ENCODE results near the gene TLX1.
"Not testable (repeated sequence)": the region's sequence is repeated elsewhere in the genome, so short reads cannot be mapped to it uniquely, and the experiment has no call there.

TLX1 gene

DNA sequence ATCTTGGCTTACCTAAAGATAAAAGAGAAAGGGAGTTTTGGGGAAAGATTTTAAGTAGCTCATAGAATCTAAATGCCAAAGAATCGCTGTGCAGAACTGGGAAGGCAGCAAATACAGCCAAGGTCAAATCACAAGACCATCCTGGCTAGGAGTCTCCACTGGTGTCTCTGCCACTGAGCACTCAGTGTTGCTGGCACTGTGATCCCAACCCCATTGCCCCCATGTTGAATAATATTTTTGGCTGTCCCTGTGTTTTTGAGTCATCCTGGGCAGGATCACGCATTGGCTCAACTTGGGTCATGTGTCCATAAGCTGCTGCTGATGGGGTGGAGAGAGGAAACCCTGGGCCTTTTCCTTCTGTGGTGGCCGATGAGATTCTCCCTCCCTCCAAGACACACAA is 21.2 kb downstream of the TLX1 start:
- DNase-seq: no peak

DNA sequence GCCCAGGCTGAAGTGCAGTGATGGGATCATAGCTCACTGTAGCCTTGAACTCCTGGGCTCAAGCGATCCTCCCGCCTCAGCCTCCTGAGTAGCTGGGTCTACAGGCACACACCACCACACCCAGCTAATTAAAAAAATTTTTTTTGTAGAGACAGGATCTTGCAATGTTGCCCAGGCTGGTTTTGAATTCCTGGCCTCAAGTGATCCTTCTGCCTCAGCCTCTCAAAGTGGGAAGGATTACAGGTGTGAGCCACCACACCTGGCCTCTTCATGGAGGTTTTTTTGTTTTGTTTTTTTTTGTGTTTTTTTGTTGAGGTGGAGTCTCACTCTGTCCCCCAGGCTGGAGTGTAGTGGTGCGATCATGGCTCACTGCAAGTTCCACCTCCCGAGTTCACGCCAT is 23.4 kb downstream of the TLX1 start:
- not testable (repeated sequence) for DNase-seq

DNA sequence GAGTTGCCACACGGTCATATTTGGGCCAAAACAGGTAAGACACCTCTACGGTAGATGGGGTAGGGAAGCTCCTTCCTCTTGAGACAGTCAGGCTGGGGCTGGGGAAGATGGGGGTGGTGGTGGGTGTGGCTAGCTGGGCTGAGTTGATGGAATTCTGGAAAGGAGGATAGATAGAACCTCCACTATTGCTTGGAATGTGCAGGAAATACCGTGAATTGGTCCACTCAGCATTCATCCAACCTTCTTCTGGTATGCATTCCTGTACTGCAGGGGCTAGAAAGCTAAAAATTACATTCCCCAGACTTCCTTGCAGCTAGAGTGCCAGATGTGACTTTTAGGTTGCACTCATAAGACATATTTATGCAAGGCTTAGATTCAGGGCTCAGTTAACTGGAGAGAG is 24.8 kb downstream of the TLX1 start:
- no peak for DNase-seq

DNA sequence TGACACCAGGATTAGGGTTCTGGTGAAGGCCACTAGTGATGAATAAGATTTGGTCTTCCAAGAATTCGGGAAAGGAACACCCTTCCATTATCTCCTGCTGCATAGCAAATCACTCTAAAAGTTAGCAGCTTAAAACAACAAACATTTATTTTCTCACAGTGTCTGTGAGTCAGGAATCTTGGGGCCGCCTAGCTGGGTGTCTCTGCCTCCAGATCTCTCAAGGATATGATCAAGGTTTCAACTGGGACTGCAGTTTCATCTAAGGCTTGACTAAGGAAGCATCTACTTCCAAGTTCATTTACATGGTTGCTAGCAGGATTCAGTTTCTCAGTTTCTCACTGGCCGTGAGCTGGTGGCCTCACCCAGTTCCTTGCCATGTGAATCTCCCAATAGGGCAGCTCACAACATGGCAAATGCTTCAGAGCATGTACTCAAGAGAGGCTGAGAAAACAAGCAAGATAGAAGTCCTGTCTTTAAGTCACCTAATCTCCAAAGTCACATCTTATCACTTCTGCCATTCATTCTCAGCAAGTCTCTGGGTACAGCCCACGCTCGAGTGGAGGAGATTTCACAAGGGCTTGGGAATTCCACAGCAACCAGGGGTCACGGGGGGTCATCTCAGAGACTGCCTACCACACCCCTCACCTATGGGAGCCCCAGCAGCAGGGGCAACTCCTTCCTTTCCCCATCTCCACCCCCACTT is 26.8 kb downstream of the TLX1 start:
- no peak for DNase-seq

DNA sequence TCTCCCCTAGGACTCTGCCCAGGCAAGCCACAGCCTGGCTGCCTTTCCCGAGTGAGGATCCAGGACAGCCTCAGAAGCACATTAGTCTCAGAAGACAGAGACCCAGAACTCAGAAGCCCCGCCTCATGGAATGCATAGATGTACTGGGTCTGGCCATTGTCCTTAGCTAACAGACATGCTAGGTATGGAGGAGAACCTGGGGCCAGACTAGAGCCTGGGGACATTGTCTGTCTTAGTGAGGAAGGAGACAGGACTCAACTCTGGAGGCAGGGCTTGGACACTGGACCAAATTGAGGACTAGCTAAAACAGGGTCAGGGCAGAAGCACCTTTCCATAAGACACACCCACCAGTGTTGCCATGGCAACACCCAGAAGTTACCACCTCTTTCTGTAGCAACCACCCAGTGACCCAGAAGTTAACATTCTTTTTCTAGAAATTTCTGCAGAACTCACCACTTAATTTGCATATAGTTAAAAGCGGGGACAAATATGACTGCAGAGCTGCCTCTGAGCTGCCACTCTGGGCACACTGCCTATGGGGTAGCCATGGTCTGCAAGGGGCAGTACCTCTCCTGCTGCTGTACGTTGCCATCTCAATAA is 27.5 kb downstream of the TLX1 start:
- no peak for DNase-seq

DNA sequence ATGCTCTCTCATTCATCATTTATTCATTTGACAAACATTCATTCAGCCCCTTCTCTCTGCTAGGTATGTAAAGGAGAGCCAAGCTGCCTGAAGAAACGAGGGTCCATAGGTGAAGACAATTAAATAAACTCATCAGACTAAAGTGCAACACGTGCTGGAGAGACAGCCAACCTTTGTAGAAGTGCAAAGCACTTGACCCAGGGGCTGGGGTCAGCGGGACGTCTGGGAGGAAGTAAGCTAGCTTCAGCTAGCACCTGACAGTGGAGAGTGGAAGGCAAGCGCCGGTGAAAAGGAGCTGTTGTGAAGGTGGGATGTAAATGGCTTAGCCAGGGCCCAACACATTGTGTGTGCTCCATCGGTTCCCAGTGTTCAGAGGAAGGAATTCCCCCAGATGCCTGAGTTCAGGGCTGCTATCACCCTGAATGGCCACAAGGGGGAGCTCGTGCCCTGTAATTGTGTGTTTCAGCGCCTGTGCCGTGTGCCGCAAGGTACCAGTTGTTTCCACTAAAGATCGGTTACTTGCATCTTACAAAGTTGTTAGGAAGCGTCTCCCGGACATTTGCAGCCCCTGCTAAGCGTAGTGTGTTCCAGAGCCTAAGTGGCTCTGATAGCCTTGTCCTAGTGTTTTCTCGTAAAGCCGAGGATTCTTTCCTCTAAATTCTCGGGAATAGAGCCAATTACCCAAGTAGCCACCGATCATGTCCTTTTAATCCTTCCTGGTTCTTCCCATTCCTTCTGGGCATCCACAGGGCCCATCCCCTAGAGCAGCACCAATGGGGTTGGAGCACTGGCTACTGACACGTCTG is 30.6 kb downstream of the TLX1 start:
- peak; percentile 76 to 82 (median 80) for DNase-seq

DNA sequence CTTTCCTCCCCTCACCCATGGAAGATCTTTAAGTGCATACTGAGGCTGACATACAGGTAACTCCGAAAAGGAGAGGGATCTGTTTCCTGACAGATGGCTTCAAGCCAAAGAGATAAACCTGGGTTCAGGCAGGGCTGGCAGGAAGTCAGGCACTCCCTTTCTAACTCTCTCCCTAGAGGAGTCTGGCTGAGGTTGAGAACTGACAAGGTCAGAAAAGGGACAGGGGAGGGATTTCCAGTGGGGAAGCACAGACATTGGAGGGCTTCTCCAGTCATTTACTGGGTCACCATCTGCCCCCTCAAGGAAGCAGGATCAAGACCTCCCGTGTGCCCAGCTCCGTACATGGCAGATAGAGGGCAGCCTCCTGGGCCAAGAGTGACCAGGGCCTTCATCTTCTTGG is 31.6 kb downstream of the TLX1 start:
- no peak for DNase-seq

DNA sequence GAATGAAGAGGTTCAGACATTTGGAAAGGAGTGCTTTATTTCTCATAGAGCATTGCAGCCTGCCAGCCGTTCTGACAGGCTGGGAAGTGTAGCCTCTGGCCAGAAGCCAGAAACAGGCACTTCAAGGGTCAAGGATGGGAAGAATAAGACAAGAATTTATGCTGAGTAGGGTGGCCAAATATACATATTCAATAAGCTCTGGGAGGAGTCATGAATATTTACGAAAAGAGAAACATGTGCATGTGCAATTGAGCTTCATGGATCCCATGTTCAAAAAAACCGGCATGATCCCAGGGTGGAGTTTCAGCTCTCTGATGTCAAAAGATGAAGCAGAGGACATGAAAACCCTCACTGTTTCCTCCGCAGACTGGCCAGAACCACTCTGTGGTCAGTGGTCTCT is 32.9 kb downstream of the TLX1 start:
- no peak for DNase-seq

DNA sequence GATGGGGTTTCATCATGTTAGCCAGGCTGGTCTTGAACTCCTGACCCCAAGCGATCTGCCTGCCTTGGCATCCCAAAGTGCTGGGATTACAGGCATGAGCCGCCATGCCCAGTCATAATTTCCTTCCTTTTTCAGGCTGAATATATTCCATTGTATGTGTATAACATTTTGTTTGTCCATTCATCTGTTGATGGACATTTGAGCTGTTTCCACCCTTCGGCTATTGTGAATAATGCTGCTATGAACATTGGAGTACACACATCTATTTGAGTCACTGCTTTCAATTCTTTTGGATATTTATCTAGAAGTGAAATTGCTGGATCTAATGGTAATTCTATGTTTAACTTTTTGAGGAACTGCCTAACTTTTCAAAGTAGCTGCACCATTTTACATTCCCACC is 34.6 kb downstream of the TLX1 start:
- no peak for DNase-seq

DNA sequence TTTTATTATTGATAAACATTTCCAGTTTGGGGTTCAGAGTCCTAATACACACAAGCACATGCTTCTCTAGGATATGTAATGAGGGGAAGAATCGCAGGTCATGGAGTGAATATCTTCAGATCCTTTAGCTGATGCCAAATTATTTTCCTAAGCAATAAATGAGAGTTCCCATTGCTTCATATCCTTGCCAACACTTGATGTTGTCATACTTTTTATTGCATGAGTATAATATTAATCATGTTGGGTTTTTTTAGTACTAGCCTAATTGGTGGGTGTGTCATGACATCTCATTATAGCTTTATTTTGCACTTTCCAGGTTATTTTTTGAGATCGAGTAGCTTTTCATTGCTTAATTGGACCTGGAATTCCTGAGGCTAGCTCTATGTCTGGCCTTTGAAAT is 35.3 kb downstream of the TLX1 start:
- no peak for DNase-seq

DNA sequence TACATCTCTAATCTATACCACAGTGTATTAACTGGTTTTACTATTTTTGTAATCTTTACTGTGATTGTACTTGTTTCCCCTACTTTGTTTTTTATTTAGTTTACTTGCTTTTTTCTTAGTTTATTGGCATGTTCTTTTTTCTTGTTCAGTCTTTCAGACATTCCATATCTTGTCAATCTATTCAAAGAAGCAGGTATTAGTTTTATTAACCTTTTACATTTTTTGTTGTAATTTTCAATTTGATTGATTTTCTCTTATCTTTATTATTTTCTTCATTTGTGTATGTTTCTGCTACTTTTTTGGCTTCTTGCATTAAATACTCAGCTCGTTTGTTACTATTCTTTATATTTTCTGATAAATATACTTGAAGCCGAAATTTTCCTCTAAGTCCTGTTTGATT is 41.6 kb downstream of the TLX1 start:
- DNase-seq: no peak

DNA sequence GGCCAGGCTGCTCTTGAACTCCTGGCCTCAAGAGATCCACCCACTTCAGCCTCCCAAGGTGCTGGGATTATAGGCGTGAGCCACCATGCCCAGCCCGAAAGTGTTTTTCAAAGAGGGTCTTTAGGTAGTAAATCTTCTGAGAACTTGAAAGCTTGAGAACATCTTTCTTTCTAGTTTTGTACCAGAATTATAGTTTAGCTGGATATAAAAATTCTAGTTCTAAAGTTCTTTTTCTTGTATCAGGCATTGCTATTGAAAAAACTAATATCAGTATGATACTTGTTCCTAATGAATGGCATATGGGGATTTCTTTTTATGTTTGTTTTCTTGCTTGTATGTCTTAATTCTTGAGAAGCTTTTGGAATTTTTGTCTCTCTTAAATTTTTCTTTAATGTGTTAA is 43.2 kb downstream of the TLX1 start:
- DNase-seq: no peak

DNA sequence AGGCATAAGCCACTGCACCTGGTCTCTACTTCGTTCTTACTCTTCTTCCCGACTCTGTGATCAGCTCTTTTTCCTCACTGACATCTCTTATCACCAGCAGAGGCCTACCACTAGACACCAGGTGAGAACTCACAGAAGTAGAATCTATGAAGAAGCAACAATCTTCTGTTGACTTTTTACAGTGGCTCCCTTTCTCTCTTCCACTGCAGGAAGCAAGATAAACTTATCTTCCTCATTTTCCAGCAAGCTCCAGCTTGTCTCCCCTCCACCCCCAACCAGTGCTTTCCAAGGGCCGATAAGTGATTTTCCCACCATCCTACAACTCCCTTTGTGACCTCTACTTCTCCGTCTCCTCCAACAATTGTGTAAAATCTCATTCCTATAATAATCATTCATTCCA is 45.5 kb downstream of the TLX1 start:
- DNase-seq: no peak

DNA sequence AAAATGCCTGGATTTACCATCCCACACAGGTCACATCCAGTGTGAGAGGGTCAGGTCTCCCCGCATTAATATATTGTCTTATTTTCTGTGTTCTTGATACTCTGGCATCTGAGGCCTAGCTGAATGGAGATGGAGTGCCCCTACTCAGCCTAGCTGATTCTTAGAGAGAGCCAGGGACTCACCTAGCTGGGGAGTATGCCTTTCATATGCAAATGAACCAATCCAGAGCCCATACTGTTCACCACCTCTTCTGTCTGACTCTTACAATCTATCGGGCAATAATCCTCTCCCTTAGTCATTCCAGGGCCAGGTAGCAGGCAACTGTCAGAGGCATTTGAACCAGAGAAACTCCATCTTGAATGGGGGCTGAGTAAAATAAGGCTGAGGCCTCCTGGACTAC is 51.8 kb downstream of the TLX1 start:
- DNase-seq: no peak

DNA sequence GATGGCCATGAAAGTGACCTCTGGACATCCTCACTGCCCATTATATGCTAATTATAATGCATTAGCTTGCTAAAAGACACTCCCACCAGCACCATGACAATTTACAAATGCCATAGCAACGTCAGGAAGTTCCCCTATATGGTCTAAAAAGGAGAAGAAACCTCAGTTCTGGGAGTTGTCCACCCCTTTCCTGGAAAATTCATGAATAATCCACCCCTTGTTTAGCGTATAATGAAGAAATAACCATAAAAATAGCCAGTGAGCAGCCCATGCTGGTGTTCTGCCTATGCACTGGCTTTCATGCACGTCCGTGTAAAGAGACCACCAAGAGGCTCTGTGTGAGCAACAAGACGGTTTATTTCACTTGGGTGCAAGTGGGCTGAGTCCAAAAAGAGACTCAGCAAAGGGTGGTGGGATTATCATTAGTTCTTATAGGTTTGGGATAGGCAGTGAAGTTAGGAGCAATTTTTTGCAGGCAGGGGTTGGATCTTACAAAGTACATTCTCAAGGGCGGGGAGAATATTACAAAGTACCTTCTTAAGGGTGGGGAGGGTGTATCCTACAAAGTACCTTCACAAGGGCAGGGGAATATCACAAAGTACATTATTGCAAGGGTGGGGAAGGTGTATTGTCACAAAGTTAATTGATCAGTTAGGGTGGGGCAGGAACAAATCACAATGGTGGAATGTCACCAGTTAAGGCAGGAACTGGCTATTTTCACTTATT is 52.5 kb downstream of the TLX1 start:
- DNase-seq: peak in 1 of 4 experiments; percentile 6
